ENCODE results near the gene KIAA0232. TPM values are rescaled to one million over a fixed set of nuclear protein-coding genes. Genes with fewer than 3 reads are reported as not detected.

The KIAA0232 gene
- total and polyA plus RNA-seq, 2 experiments from 2014 or later, result 20.6 to 21.7 TPM

DNA sequence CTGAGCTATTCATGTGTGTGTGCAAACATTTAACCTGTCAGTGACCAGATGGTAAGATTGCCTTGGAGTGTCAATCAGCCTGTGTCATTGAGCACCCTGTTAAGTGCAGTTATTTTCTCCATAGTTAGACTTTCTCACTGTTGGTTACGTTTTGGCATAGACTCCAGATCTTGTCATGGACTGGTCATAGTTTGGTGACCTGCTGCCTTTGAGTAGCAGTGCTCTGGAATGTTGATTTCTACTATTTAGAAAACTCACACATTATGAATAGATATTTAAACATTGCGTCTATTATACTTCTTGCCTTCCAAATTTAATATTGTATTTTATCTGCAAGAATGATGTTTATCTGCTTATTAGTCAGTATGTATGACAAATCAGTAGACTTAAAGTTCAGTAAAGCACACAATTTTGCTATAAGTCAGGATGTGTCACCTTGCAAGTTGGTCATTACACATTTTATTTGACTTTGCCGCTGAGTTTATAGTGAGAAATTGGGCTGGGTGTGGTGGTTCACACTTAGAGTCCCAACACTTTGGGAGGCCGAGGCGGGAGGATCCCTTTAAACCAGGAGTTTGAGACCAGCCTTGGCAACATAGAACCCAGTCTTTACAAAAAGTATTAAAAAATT, 42.4 kb downstream of the KIAA0232 start:
- no peak overlapping the region for H3K27ac ChIP-seq
- H3K36me3 ChIP-seq (ENCODE audit: low read depth), result peaks cover 9% of the 10 kb centered on the region
- H3K4me3 ChIP-seq, result no peak overlapping the region
- H3K79me2 ChIP-seq (ENCODE audit: insufficient read depth), result peaks cover 96% of the 10 kb centered on the region
- peaks cover 17% of the 10 kb centered on the region for H4K20me1 ChIP-seq (ENCODE audit: insufficient read depth)
- H3K4me2 ChIP-seq (ENCODE audit: unreplicated experiment), result no peak overlapping the region
- peaks cover 21% of the 10 kb centered on the region for H3F3A ChIP-seq (ENCODE audit: insufficient read depth)
- no peaks in the 10 kb centered on the region for H3K9me3 ChIP-seq (ENCODE audit: low read depth)
- H2AFZ ChIP-seq, result no peak overlapping the region
- H3K27me3 ChIP-seq (replicated peaks; ENCODE audit: insufficient read depth), result no peaks in the 10 kb centered on the region
- peak; percentile 27 for DNase-seq
- H3K9me2 ChIP-seq (ENCODE audit: insufficient read depth), result no peaks in the 10 kb centered on the region
- H3K9ac ChIP-seq, result no peak overlapping the region
- TF ChIP-seq EZH2phosphoT487 (IDR thresholded peaks at IDR 0.05; ENCODE audit: insufficient read depth, low read depth) (no peak), EZH2 (IDR thresholded peaks at IDR 0.05; ENCODE audit: insufficient read depth, poor library complexity, severe bottlenecking) (no peak)
- peaks cover 12% of the 10 kb centered on the region; the same call in 1 of the 2 replicates for H3K4me1 ChIP-seq (ENCODE audit: insufficient read depth)
- in situ Hi-C loops (cut with MboI), result no loop called here
- WGBS, 2 experiments (ENCODE audit: low coverage in 1 of 2, low lambda C conversion rate in 2 of 2, missing lambda C conversion rate in 2 of 2), result 86 to 91% methylated on average over 5 of the region's 5 CpGs

DNA sequence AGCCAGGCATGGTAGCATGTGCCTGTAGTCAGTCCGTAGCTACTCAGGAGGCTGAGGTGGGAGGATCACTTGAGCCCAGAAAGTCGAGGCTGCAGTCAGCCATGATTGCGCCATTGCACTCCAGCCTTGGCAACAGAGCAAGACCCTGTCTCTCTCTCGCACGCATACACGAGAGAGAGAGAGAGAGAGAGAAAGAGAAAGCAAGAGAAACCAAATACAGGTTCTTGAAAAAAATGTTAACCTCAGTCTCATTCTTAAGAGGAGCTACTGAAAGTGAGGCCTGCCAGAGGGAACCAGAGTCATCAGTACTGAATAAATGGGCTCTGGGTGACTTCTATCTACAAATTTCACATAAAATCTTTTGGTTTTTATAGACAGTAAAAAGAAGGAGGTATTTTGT, 42.9 kb downstream of the KIAA0232 start:
- Histone ChIP-seq H3K27ac (no peak overlapping the region), H2AFZ (no peak overlapping the region), H3K27me3 (replicated peaks; ENCODE audit: insufficient read depth) (no peaks in the 10 kb centered on the region), H3K9me2 (ENCODE audit: insufficient read depth) (no peaks in the 10 kb centered on the region), H3K9ac (no peak overlapping the region), H3K4me2 (ENCODE audit: unreplicated experiment) (no peak overlapping the region), H3K4me3 (no peak overlapping the region), H4K20me1 (ENCODE audit: insufficient read depth) (peaks cover 19% of the 10 kb centered on the region), H3F3A (ENCODE audit: insufficient read depth) (peaks cover 21% of the 10 kb centered on the region), H3K79me2 (ENCODE audit: insufficient read depth) (peaks cover 96% of the 10 kb centered on the region), H3K36me3 (ENCODE audit: low read depth) (peaks cover 9% of the 10 kb centered on the region), H3K9me3 (ENCODE audit: low read depth) (no peaks in the 10 kb centered on the region), H3K4me1 (ENCODE audit: insufficient read depth) (peaks cover 12% of the 10 kb centered on the region; the same call in 1 of the 2 replicates)
- no peak for TF ChIP-seq EZH2phosphoT487 (IDR thresholded peaks at IDR 0.05; ENCODE audit: insufficient read depth, low read depth)
- no peak for TF ChIP-seq EZH2 (IDR thresholded peaks at IDR 0.05; ENCODE audit: insufficient read depth, poor library complexity, severe bottlenecking)
- 90% methylated on average over 6 of the region's 6 CpGs for WGBS, 2 experiments (ENCODE audit: low coverage in 1 of 2, low lambda C conversion rate in 2 of 2, missing lambda C conversion rate in 2 of 2)
- DNase-seq, result no peak
- in situ Hi-C loops (cut with MboI), result no loop called here

DNA sequence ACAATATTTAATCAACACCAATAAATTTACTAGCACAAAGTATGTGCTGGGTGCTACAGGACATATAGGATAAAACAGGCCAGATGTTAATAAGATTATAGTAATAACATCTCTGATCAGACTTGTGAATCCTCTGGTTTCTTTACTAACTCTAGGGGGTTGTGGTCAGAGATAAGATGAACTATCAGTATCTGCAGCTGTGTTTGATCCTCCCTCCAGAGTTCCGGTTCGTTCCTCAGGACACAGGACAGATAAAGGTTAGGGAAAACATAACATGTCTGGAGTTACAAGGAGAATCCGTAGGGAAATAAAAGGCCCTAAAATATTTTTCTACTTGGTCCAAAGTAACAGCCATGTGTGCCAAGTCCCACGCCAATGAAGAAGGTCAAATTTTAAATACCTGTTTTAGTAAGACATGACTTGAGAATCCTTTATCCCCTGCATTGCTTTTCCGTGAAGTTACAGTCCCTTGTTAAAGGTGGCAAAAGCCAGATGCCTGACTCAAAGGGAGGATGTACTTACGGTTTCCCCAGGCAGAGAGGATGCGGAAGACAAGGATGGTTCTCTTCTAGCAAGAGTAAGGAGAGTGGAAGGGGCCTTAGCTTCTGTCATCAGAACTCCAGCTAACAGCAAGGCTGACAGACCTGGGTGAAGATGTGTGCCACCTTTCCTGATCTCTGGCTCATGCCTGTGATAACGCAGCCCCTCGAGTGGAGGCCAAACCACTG, 44.4 kb downstream of the KIAA0232 start:
- in situ Hi-C loops (cut with MboI), result no loop called here

DNA sequence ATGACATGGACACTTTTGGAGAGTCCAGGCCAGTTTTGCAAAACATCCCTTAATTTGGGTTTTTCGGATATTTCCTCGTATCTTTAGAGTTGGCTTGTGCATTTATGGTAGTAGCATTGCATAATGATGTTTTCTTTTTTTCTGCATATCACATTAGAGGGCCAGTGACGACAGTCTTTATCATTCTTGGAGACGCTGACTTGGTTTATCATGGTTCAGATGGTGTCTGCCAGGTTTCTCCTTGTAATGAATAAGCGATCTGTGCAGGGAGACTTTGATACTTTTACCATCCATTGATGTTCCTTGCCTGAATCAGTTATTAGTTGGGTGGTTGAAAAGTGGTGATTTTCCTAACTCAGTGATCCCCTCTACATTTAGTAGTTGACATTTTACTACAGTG, 46.6 kb downstream of the KIAA0232 start:
- Histone ChIP-seq H3K4me1 (ENCODE audit: insufficient read depth) (peaks cover 8% of the 10 kb centered on the region; the same call in 1 of the 2 replicates), H3K9ac (no peak overlapping the region), H3K27me3 (replicated peaks; ENCODE audit: insufficient read depth) (no peaks in the 10 kb centered on the region), H3K9me3 (ENCODE audit: low read depth) (no peaks in the 10 kb centered on the region), H3K4me2 (ENCODE audit: unreplicated experiment) (no peak overlapping the region), H3K79me2 (ENCODE audit: insufficient read depth) (peaks cover 98% of the 10 kb centered on the region), H4K20me1 (ENCODE audit: insufficient read depth) (peaks cover 11% of the 10 kb centered on the region; the same call in 1 of the 2 replicates), H3K27ac (no peak overlapping the region), H2AFZ (no peak overlapping the region), H3K4me3 (no peak overlapping the region), H3F3A (ENCODE audit: insufficient read depth) (peaks cover 15% of the 10 kb centered on the region), H3K9me2 (ENCODE audit: insufficient read depth) (no peaks in the 10 kb centered on the region), H3K36me3 (ENCODE audit: low read depth) (peaks cover 16% of the 10 kb centered on the region)
- WGBS, 2 experiments (ENCODE audit: low coverage in 1 of 2, low lambda C conversion rate in 2 of 2, missing lambda C conversion rate in 2 of 2), result 82 to 87% methylated on average over 5 of the region's 5 CpGs
- in situ Hi-C loops (cut with MboI), result no loop called here
- DNase-seq, result no peak
- TF ChIP-seq EZH2 (IDR thresholded peaks at IDR 0.05; ENCODE audit: insufficient read depth, poor library complexity, severe bottlenecking) (no peak), EZH2phosphoT487 (IDR thresholded peaks at IDR 0.05; ENCODE audit: insufficient read depth, low read depth) (no peak)

More for the DNA sequence above, 44.4 kb downstream of the KIAA0232 start:
- TF ChIP-seq EZH2phosphoT487 (IDR thresholded peaks at IDR 0.05; ENCODE audit: insufficient read depth, low read depth), result no peak
- TF ChIP-seq EZH2 (IDR thresholded peaks at IDR 0.05; ENCODE audit: insufficient read depth, poor library complexity, severe bottlenecking), result no peak
- Histone ChIP-seq H3K36me3 (ENCODE audit: low read depth) (peaks cover 9% of the 10 kb centered on the region), H2AFZ (no peak overlapping the region), H3K9me2 (ENCODE audit: insufficient read depth) (no peaks in the 10 kb centered on the region), H3K4me2 (ENCODE audit: unreplicated experiment) (no peak overlapping the region), H3K4me1 (ENCODE audit: insufficient read depth) (peaks cover 12% of the 10 kb centered on the region; the same call in 1 of the 2 replicates), H3K27me3 (replicated peaks; ENCODE audit: insufficient read depth) (no peaks in the 10 kb centered on the region), H3K79me2 (ENCODE audit: insufficient read depth) (peaks cover 94% of the 10 kb centered on the region), H3K9ac (no peak overlapping the region), H3F3A (ENCODE audit: insufficient read depth) (peaks cover 18% of the 10 kb centered on the region), H3K27ac (no peak overlapping the region), H3K9me3 (ENCODE audit: low read depth) (no peaks in the 10 kb centered on the region), H3K4me3 (no peak overlapping the region), H4K20me1 (ENCODE audit: insufficient read depth) (peaks cover 15% of the 10 kb centered on the region)
- no peak for DNase-seq
- WGBS, 2 experiments (ENCODE audit: low coverage in 1 of 2, low lambda C conversion rate in 2 of 2, missing lambda C conversion rate in 2 of 2), result 90 to 91% methylated on average over 9 of the region's 9 CpGs

All from GM23248 (cell line).